OCI-LY3 (cell line): ENCODE results near the gene SLC25A26.

Source experiments
- EZH2phosphoT487 ChIP-seq: fragments of 200-600 bp; shearing (Covaris generic); IDR thresholded peaks from 2 replicates; pipeline ENCODE4 v1.6.1; 2018; ENCODE audit warnings: antibody characterized with exemption, mixed run types, low read depth
- TF ChIP-seq, protein P1 (sequence below): fragments of 200-600, 300-600 bp; sonication (generic); IDR thresholded peaks from 2 replicates; pipeline ENCODE4 v1.5.1; 2014; ENCODE audit warnings: antibody characterized with exemption, low read length, low read depth

DNA sequence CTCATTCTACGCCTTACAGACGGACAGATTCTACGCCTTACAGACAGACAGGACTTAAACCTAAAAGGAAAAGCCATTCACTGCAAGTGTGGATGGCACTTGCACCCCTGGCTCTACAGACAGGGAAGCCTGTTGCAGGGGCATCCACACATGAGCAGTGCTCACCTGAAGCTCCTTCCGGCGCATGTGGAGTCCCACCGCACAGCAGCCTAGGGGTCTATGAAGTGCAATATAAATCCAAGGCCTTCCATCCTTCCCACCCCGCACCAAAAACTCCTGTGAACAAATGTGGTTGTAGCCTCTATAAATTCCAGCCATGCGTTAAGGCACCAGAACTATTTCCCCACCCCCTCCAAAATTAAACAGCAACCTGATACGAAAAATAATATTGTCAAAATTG is 158.8 kb downstream of the SLC25A26 start:
- TF ChIP-seq, protein P1, sequence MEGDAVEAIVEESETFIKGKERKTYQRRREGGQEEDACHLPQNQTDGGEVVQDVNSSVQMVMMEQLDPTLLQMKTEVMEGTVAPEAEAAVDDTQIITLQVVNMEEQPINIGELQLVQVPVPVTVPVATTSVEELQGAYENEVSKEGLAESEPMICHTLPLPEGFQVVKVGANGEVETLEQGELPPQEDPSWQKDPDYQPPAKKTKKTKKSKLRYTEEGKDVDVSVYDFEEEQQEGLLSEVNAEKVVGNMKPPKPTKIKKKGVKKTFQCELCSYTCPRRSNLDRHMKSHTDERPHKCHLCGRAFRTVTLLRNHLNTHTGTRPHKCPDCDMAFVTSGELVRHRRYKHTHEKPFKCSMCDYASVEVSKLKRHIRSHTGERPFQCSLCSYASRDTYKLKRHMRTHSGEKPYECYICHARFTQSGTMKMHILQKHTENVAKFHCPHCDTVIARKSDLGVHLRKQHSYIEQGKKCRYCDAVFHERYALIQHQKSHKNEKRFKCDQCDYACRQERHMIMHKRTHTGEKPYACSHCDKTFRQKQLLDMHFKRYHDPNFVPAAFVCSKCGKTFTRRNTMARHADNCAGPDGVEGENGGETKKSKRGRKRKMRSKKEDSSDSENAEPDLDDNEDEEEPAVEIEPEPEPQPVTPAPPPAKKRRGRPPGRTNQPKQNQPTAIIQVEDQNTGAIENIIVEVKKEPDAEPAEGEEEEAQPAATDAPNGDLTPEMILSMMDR = no peak
- TF ChIP-seq EZH2phosphoT487 = no peak
